Activated CD8-positive, alpha-beta T cell treated with anti-CD3 and anti-CD28 coated beads for 36 hours (primary cell): ENCODE results near the gene MED15. TPM values are rescaled to one million over a fixed set of nuclear protein-coding genes. Genes with fewer than 3 reads are reported as not detected.

Experiments
- ATAC-seq: fragments of 200-7000 bp; cut with Tn5 transposase; one replicate; pipeline ENCODE4 v1.10.0; 2021; ENCODE audit warnings: mild to moderate bottlenecking, moderate library complexity
- CTCF ChIA-PET: fragments of 350-600 bp; sonication (Branson Sonifier 250); formaldehyde crosslinking; loops from one replicate; lab custom pipeline; 2021; ENCODE audit warnings: antibody characterized with exemption; lab: Charles Lee
- POLR2A ChIA-PET: fragments of 350-600 bp; sonication (Branson Sonifier 250); formaldehyde crosslinking; loops from one replicate; lab custom pipeline; 2021; ENCODE audit warnings: antibody characterized with exemption; lab: Charles Lee
- DNase-seq: peaks from one replicate; pipeline ENCODE4 v3.0.0-alpha.2; 2020
- H3K27ac Mint-ChIP-seq: one replicate; pipeline ENCODE4 v1.8.0; 2021; ENCODE audit warnings: mild to moderate bottlenecking, mixed read lengths
- H3K27me3 Mint-ChIP-seq: one replicate; pipeline ENCODE4 v1.8.0; 2021; ENCODE audit warnings: mixed read lengths
- H3K36me3 Mint-ChIP-seq: one replicate; pipeline ENCODE4 v1.8.0; 2021; ENCODE audit warnings: low read depth, mixed read lengths
- H3K4me1 Mint-ChIP-seq: one replicate; pipeline ENCODE4 v1.8.0; 2021; ENCODE audit warnings: low read depth, mixed read lengths
- H3K4me3 Mint-ChIP-seq: one replicate; pipeline ENCODE4 v1.8.0; 2021; ENCODE audit warnings: mild to moderate bottlenecking, moderate library complexity, mixed read lengths
- H3K9me3 Mint-ChIP-seq: one replicate; pipeline ENCODE4 v1.8.0; 2021; ENCODE audit warnings: mixed read lengths
- intact Hi-C: fragments of 100-400 bp; cut with micrococcal nuclease; formaldehyde crosslinking; loops from one replicate; pipeline ENCODE4 v1.10.0; 2022
- total RNA-seq, 2 experiments: library from RNA; stranded (reverse); gene quantifications; one replicate each; pipeline ENCODE4 v1.2.3, GENCODE V29; 2021
- TF ChIP-seq, protein P1 (sequence below): fragments of 200-600 bp; IDR thresholded peaks from one replicate; pipeline ENCODE4 v1.8.0; 2022; ENCODE audit warnings: antibody characterized with exemption, mild to moderate bottlenecking

The MED15 gene
- total RNA-seq, 2 experiments from 2014 or later: 110 to 118 TPM

DNA sequence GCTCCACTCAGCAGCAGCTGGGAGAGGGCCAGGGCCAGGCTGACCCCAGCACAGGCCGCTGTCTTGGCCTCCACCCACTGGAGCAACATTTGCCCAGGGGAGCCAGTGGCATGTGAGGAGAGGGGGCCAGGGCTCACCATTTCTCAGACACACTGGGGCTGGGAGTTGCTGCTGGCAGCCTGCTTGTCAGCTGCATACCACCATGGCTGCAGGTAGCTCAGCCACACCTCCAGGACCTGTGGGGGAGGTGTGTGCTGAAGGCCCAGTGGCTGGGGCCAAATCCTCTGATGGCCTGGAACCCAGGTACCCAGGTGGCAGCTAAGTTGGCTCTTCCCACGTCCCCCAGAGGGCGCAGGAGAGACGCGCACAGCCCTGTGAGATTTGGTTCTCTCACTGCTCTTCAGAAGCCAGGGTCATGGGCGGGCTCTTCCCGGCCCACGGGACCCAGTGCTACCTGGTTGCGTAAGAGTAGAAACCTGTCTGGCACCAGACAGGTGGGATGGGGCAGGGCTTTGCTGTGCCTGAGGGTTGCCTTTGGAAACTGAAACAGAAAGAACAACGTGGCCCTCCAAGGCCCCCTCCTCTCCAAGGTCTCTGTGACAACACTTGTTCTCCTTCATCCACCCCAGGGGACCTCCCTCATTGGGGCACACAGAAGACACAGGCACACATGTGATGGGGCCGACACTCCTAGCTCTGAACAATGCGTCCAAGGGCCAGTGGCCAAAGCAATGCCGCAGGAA is 98.8 kb downstream of the MED15 start:
- Mint-ChIP-seq H3K27me3 (no peaks in the 10 kb centered on the region), H3K4me1 (peaks cover 10% of the 10 kb centered on the region), H3K36me3 (no peaks in the 10 kb centered on the region), H3K9me3 (no peaks in the 10 kb centered on the region), H3K4me3 (no peak overlapping the region), H3K27ac (no peak overlapping the region)
- intact Hi-C loops: loop anchor here (5.0 kb wide), 1 partner anchor 91 kb away; no protein-coding TSS in a partner anchor
- ChIA-PET POLR2A (no interaction called here), CTCF (interaction anchor here (0.8 to 2.9 kb wide), 13 partner anchors 11 to 188 kb away, joined by 3 to 12 read pairs (median 4); no protein-coding TSS in a partner anchor)
- ATAC-seq: peak; percentile 94
- DNase-seq: peak; percentile 84
- TF ChIP-seq, protein P1, sequence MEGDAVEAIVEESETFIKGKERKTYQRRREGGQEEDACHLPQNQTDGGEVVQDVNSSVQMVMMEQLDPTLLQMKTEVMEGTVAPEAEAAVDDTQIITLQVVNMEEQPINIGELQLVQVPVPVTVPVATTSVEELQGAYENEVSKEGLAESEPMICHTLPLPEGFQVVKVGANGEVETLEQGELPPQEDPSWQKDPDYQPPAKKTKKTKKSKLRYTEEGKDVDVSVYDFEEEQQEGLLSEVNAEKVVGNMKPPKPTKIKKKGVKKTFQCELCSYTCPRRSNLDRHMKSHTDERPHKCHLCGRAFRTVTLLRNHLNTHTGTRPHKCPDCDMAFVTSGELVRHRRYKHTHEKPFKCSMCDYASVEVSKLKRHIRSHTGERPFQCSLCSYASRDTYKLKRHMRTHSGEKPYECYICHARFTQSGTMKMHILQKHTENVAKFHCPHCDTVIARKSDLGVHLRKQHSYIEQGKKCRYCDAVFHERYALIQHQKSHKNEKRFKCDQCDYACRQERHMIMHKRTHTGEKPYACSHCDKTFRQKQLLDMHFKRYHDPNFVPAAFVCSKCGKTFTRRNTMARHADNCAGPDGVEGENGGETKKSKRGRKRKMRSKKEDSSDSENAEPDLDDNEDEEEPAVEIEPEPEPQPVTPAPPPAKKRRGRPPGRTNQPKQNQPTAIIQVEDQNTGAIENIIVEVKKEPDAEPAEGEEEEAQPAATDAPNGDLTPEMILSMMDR: peak; percentile 90

DNA sequence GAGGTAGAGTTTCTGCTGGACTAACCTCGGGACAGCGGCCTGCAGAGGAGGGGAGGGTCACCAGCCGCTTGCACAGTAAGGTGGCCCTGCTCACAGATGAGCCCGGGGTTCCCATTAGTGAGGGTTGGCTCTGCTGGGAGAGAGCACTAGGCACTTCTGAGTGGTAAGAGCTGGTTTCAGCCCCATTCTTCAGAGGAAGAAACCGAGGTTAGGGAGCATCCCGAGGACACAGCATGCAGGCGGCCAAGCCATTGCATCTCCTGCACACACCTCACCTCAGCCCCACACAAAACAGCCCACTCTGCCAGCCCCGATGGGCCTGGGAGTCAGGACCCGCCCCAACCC is 99.3 kb downstream of the MED15 start:
- ATAC-seq (no peak), DNase-seq (no peak)
- POLR2A ChIA-PET: no interaction called here
- Mint-ChIP-seq H3K36me3 (no peaks in the 10 kb centered on the region), H3K4me3 (no peak overlapping the region), H3K4me1 (peaks cover 10% of the 10 kb centered on the region), H3K27ac (no peak overlapping the region), H3K27me3 (no peaks in the 10 kb centered on the region), H3K9me3 (no peaks in the 10 kb centered on the region)
- TF ChIP-seq, protein P1: no peak
- intact Hi-C loops: loop anchor here (5.0 kb wide), 1 partner anchor 91 kb away; no protein-coding TSS in a partner anchor
- CTCF ChIA-PET: interaction anchor here (1.0 to 2.9 kb wide), 9 partner anchors 11 to 189 kb away, joined by 3 to 12 read pairs (median 4); no protein-coding TSS in a partner anchor

DNA sequence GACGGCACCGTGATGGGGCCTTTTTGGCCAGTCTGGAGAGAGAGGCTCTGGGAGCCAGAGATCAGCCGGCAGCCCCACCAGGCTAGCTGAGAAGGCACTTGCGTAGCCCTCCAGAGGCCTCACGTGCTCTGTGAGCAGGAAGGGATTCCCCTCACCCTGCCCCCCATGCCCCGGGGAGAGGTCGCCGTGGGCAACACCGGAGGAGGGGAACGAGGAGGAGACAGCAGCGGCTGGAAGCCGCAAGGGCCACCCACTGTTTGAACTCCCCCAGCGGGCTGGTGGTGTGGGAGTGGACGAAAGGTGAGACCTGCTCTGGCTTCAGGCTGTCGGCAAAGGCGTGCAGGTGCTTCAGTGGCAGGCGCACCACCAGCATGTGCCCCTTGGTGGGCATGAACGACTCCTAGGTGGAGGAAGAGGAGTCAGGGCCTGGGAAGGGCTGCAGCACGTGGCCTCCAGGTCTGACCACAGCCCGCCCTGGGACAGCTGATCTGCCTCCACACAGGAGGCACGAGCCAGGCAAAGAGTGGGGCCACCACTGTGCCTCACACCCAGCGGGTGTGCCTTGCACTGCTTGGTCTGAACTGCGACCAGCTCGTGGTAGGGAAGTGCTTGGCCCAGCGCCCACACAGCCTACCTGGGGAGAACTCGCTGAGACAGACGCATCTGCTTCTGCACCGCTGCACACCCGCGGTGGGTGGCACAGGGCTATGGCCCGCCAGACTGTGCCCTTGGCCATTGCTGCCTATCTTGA is 99.9 kb downstream of the MED15 start:
- Mint-ChIP-seq H3K27ac (no peak overlapping the region), H3K9me3 (no peaks in the 10 kb centered on the region), H3K4me1 (peaks cover 10% of the 10 kb centered on the region), H3K36me3 (no peaks in the 10 kb centered on the region), H3K27me3 (no peaks in the 10 kb centered on the region), H3K4me3 (no peak overlapping the region)
- ChIA-PET CTCF (interaction anchor here (1.2 to 2.9 kb wide), 8 partner anchors 10 to 135 kb away, joined by 3 to 12 read pairs (median 4); no protein-coding TSS in a partner anchor), POLR2A (no interaction called here)
- ATAC-seq (no peak), DNase-seq (no peak)
- TF ChIP-seq, protein P1: no peak
- intact Hi-C loops: loop anchor here (5.0 kb wide), 1 partner anchor 90 kb away; no protein-coding TSS in a partner anchor

GRCh38 chr22:20610243-20610686 is 102.9 kb downstream of the MED15 start:
- Mint-ChIP-seq H3K4me3 (no peak overlapping the region), H3K9me3 (no peaks in the 10 kb centered on the region), H3K27me3 (no peaks in the 10 kb centered on the region), H3K36me3 (no peaks in the 10 kb centered on the region), H3K4me1 (peaks cover 10% of the 10 kb centered on the region), H3K27ac (no peak overlapping the region)
- POLR2A ChIA-PET: no interaction called here
- TF ChIP-seq, protein P1: no peak
- no peak for ATAC-seq
- intact Hi-C loops: no loop called here
- CTCF ChIA-PET: interaction anchor here (2.1 kb wide), 1 partner anchor 131 kb away, joined by 4 read pairs; no protein-coding TSS in a partner anchor
- DNase-seq: no peak
